IPS DF 6.9 (cell line): ENCODE measurements around the gene SLC35F4.
"Not testable (repeated sequence)": the region's sequence is repeated elsewhere in the genome, so short reads cannot be mapped to it uniquely, and the experiment has no call there.

ENCODE experiments used
- DNase-seq: peaks from one replicate; pipeline ENCODE4 v3.0.0-alpha.2; 2013; ENCODE audit warnings: low read depth, low spot score
- H3K27ac ChIP-seq: one replicate; pipeline ENCODE4 v1.5.1; 2013; ENCODE audit warnings: low read length, control low read depth
- H3K27me3 ChIP-seq: 2 replicates; pipeline ENCODE4 v1.6.1; 2013; ENCODE audit warnings: mild to moderate bottlenecking, low read length; ENCODE audit not compliant: control insufficient read depth, insufficient read depth
- H3K36me3 ChIP-seq: 2 replicates; pipeline ENCODE4 v1.6.1; 2013; ENCODE audit warnings: low read length; ENCODE audit not compliant: control insufficient read depth, insufficient read depth
- H3K4me1 ChIP-seq: 2 replicates; pipeline ENCODE4 v1.6.1; 2013; ENCODE audit warnings: low read length; ENCODE audit not compliant: control insufficient read depth, insufficient read depth
- H3K4me3 ChIP-seq: 2 replicates; pipeline ENCODE4 v1.5.1; 2013; ENCODE audit warnings: mild to moderate bottlenecking, low read length
- H3K9me3 ChIP-seq: 2 replicates; pipeline ENCODE4 v1.6.1; 2013; ENCODE audit warnings: low read length, inconsistent platforms; ENCODE audit not compliant: control insufficient read depth, insufficient read depth
- WGBS: extraction: QIAGEN DNeasy Blood & Tissue Kit; methylation state at CpG from one replicate; pipeline ENCODE4 v1.1.7; 2013; ENCODE audit warnings: mixed read lengths, missing lambda C conversion rate; ENCODE audit not compliant: insufficient read length, insufficient coverage; 5-methylcytosine and 5-hydroxymethylcytosine counted together

SLC35F4 gene

DNA sequence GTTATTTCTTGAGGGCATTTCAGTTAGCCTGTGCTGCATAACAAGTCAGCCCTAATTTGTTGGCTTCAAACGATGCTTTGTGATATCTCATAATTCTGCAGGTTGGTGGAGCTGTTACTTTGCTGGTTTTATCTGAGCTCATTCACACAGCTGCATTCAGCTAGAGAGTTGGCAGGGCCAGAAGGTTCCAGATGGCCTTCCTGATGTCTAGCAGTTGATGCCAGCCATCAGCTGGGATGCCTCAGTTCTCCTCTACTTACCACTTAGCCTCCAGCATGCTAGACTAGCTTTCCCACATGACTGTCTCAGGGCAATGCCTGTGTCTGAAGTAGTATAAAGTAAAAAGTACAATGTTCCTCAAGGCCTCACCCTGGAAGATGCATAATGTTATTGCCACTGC, 130.6 kb downstream of the SLC35F4 start:
- no peak for DNase-seq
- Histone ChIP-seq H3K36me3 (no peaks in the 10 kb centered on the region), H3K9me3 (no peaks in the 10 kb centered on the region), H3K4me3 (no peak overlapping the region), H3K4me1 (no peaks in the 10 kb centered on the region; the same call in 1 of the 2 replicates), H3K27me3 (no peaks in the 10 kb centered on the region), H3K27ac (no peak overlapping the region)
- WGBS = no CpG with 5 or more reads among the region's 1 CpG

DNA sequence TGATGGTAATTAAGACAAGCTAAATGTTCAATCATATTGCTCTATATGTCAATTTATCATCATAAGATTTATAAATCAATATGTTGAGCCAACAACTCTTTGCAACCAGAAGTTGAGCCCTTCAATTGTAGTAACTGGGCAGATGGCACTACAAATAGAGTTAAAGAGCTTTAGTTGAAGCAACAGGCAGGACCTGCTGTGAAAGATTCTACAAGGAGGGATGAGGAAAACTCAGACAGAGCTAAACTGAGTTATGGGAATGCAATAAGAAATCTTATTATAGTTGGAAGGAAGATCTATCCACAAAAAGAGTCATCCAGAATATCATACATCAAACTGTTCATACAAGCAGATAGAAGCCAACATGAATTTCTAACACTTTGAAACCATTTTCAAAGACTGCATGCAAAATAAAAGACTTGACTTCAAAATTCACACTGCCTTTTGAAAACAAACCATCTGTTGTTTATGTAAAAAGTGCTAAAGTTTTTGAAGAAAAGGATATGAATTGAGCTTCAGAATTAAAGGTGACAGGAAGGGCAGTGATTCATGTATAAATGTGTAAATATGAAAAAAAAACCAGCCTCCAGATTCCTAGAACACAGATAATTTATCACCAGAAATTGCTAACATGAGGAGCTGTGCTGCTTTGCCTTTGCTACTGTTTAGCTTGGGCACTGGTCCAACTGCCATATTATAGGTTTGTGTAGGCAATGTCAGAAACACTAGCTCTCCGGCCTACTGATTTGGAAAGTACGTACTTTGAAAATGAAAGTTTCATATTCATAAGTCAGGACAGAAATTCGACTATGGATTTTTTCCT, 133.2 kb downstream of the SLC35F4 start:
- no peaks in the 10 kb centered on the region for H3K9me3 ChIP-seq
- no peak overlapping the region for H3K27ac ChIP-seq
- no peaks in the 10 kb centered on the region for H3K36me3 ChIP-seq
- H3K4me1 ChIP-seq = 0 out of 2 replicates have a peak, but pooled peaks cover 3% of the 10 kb centered on the region
- no peak overlapping the region for H3K4me3 ChIP-seq
- WGBS = no CpG with 5 or more reads among the region's 3 CpGs
- no peaks in the 10 kb centered on the region for H3K27me3 ChIP-seq
- DNase-seq = no peak

DNA sequence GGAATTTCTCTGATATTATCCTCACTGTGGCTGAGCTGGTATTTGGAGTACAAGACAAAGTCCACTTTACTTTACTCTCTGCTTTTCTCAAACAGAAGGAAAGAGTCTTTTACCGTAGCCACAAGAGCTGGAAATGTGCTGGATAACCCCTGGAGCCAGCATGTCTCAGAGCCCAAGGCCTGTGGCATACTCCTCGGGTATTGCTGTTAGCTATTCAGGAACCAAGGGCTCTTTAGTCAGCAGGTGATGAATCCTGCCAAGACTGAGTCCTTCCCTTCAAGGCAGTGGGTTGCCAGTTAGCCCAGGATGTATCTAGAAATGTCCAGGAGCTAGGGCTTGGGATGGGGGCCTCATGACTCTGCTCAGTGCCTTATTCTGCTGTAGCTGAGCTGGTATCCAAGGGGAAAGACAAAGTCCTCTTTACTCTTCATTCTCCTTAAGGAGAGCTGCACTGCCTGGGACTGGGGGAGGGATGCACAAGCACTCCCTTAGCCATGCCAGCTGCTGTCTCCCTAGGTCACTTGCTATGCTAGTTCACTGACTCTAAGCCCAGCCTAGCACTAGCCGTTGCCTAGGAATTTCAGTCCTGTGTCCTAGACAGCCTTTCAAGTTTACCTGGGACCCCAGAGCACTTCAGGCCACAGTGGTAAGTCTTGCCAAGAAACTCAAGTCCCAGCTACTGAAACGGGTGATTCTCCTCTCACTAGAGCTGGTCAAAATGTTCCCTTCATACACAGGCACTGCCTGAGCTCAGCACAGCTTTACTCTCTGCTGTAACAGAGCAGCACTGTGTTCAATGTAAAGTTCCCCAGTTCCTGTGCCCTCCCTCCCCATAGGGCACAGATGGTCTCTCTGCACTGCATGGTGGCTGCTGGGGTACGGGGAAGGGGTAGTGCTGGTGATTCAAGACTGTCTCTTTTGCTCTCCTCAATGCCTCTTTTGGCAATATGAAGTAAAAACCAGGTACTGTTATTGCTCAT, 136.4 kb downstream of the SLC35F4 start:
- Histone ChIP-seq H3K27ac (no peak overlapping the region), H3K36me3 (no peaks in the 10 kb centered on the region), H3K4me3 (no peak overlapping the region), H3K27me3 (no peaks in the 10 kb centered on the region), H3K4me1 (0 out of 2 replicates have a peak, but pooled peaks cover 3% of the 10 kb centered on the region), H3K9me3 (no peaks in the 10 kb centered on the region)
- no peak for DNase-seq
- no CpG with 5 or more reads among the region's 5 CpGs for WGBS

DNA sequence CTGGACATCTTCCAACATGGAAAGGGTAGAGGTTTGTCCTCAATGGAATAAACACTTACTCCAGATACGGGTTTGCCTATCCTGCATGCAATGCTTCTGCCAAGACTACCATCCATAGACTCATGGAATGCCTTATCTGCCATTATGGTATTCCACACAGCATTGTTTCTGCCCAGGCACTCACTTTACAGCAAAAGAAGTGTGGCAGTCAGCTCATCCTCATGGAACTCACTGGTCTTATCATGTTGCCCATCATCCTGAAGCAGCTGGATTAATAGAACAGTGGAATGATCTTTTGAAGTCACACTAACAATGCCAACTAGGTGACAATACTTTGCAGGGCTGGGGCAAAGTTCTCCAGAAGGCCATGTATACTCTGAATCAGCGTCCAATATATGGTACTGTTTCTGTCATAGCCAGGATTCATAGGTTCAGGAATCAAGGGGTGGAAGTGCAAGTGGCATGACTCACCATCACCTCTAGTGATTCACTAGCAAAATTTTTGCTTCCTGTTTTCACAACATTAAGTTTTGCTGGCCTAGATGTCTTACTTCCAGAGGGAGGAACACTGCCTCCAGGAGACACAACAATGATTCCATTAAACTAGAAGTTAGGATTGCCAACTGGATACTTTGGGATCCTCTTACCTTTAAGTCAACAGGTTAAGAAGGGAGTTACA, 140.4 kb downstream of the SLC35F4 start:
- Histone ChIP-seq H3K27me3 (no peaks in the 10 kb centered on the region), H3K27ac (no peak overlapping the region), H3K4me3 (no peak overlapping the region), H3K36me3 (no peaks in the 10 kb centered on the region), H3K9me3 (no peaks in the 10 kb centered on the region), H3K4me1 (0 out of 2 replicates have a peak, but pooled peaks cover 3% of the 10 kb centered on the region)
- WGBS = no CpG with 5 or more reads among the region's 2 CpGs
- no peak for DNase-seq

DNA sequence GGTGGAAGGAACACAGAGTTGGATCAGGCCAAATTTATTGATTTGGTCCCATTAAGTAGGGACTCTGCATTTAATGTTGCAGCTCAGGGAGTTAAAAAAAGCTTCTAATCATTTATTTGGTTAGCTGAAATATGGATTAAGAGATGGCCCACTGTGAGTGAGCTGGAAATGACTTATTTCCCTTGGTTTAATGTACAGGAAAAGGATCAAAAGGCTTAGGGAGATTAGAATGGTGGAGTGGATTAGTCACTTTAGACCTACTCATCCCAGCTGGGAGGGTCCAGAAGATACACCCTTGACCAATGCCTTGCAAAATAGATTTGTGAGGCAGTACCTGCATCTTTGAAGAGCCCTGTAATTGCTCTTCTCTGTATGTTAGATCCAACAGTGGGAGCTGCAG, 143.8 kb downstream of the SLC35F4 start:
- not testable (repeated sequence) for H3K4me1 ChIP-seq, H3K27me3 ChIP-seq, H3K27ac ChIP-seq, H3K36me3 ChIP-seq, H3K9me3 ChIP-seq, DNase-seq, H3K4me3 ChIP-seq

DNA sequence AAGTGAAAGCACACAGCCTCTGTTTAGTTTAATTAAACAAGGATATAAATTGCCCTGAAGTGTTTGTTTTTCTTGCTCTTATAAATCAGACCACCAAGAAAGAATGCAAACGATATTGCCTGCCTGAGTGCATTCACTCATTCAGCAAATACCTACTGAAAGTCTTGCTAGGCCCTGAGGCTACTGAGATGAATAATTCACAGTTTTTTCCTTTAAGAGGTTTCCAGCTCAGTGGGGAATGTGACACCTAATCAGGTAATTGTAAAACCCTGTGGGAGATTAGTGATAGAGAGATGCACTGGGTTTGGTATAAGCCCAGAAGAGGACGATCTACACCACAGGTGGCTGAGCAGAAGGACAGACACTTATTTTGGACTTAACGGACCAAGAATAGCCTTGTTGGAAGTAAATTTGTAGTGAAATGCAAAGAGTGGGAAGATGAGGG, 151.4 kb downstream of the SLC35F4 start:
- Histone ChIP-seq H3K9me3 (peaks cover 2% of the 10 kb centered on the region), H3K4me3 (no peak overlapping the region), H3K36me3 (no peaks in the 10 kb centered on the region), H3K27ac (no peak overlapping the region), H3K4me1 (peaks cover 1% of the 10 kb centered on the region; the same call in 1 of the 2 replicates), H3K27me3 (no peaks in the 10 kb centered on the region)
- WGBS = no CpG with 5 or more reads among the region's 3 CpGs
- no peak for DNase-seq

DNA sequence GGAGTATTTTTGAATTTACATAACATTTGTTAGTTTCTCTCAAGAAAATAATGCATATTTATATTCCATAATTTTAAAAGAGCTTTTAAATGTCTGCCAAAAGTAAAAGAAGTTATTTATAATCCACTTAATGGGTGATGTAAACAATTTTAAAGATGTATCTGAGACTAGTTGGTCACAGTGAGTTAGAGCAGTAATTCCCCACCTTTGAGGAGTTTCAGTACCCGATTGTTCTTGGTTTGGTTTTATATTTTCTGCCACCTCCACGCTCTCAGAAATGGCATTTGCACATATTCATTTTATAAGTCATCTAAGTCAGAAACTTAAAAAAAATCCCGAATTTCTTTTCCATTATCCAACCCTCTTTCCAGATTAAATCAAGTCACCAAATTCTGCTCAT, 153.2 kb downstream of the SLC35F4 start:
- Histone ChIP-seq H3K4me1 (peaks cover 1% of the 10 kb centered on the region; the same call in 1 of the 2 replicates), H3K9me3 (peaks cover 2% of the 10 kb centered on the region), H3K36me3 (no peaks in the 10 kb centered on the region), H3K4me3 (no peak overlapping the region), H3K27me3 (no peaks in the 10 kb centered on the region), H3K27ac (no peak overlapping the region)
- DNase-seq = no peak
- 100% methylated on average over 1 of the region's 3 CpGs for WGBS

DNA sequence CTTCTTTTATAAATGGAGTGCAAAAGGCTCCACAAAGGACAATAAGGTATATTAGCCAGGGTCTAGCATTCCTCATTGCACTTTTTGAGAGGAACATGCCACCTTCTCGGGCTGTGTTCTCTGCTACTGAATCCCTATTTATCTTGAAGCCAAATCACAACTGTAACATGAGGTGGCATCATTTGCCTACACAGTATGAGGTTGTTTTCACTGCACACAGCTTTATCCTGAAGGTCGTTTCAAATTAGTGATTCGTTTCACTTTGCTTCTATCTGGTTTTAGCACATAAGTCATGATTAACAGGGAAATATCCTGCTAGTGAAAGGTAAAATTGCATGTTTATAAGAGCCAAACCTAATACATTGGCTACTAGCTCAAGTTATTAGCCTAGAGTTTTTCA, 153.8 kb downstream of the SLC35F4 start:
- no CpG with 5 or more reads among the region's 3 CpGs for WGBS
- Histone ChIP-seq H3K36me3 (no peaks in the 10 kb centered on the region), H3K4me1 (peaks cover 1% of the 10 kb centered on the region; the same call in 1 of the 2 replicates), H3K27me3 (no peaks in the 10 kb centered on the region), H3K4me3 (no peak overlapping the region), H3K27ac (no peak overlapping the region), H3K9me3 (peaks cover 2% of the 10 kb centered on the region)
- no peak for DNase-seq

DNA sequence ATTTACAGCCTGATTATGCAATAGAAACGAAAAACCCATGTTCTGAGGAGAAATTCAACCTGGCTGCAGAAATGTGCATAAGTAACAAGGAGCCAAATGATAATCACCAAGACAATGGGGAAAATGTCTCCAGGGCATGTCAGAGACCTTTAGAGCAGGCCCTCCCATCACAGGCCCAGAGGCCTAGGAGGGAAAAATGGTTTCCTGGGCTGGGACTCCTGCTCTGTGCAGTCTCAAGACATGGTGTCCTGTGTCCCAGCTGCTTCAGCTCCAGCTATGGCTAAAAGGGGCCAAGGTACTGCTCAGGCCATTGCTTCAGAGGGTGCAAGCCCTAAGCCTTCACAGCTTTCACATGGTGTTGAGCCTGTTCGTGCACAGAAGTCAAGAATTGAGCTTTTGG, 156.0 kb downstream of the SLC35F4 start:
- Histone ChIP-seq H3K4me1 (peaks cover 1% of the 10 kb centered on the region; the same call in 1 of the 2 replicates), H3K9me3 (peaks cover 2% of the 10 kb centered on the region), H3K27ac (no peak overlapping the region), H3K4me3 (no peak overlapping the region), H3K36me3 (no peaks in the 10 kb centered on the region), H3K27me3 (no peaks in the 10 kb centered on the region)
- WGBS = no CpG with 5 or more reads among the region's 2 CpGs
- DNase-seq = no peak

DNA sequence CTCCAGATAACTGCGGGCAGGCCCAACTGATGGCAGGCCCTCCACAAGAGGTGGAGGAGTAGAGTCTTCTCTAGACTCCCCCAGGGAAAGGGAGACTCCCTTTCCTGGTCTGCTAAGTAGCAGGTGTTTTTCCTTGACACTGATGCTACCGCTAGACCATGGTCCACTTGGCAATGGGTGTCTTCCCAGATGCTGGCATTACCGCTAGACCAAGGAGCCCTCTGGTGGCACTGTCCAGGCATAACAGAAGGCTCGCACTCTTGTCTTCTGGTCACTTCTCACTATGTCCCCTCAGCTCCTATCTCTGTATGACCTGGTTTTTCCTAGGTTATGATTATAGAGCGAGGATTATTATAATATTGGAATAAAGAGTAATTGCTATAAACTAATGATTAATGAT, 156.8 kb downstream of the SLC35F4 start:
- H3K36me3 ChIP-seq, H3K27me3 ChIP-seq, H3K4me1 ChIP-seq, DNase-seq, H3K27ac ChIP-seq, H3K4me3 ChIP-seq, H3K9me3 ChIP-seq: not testable (repeated sequence)
- no CpG with 5 or more reads among the region's 5 CpGs for WGBS
